ENCODE results near the gene SNTG2. TPM values are rescaled to one million over a fixed set of nuclear protein-coding genes. Genes with fewer than 3 reads are reported as not detected.

SNTG2 gene
- polyA plus RNA-seq, 3 donors: not detected

DNA sequence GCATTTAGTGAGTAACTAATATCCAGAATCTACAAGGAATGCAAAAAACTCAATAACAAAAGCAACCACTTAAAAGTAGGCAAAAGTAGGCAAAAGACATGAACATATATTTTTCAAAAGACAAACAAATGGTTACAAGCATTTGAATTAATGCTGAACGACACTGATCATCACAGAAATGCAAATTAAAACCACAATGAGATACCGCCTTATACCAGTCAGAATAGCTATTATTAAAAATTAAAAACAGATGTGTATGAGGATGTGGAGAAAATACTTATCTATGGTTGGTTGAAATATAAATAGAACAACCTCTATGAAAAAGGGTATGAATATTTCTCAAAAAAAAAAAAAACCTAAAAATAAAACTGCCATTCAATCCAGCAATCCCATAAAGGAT is 51.7 kb downstream of the SNTG2 start:
- TF ChIP-seq, protein P1, sequence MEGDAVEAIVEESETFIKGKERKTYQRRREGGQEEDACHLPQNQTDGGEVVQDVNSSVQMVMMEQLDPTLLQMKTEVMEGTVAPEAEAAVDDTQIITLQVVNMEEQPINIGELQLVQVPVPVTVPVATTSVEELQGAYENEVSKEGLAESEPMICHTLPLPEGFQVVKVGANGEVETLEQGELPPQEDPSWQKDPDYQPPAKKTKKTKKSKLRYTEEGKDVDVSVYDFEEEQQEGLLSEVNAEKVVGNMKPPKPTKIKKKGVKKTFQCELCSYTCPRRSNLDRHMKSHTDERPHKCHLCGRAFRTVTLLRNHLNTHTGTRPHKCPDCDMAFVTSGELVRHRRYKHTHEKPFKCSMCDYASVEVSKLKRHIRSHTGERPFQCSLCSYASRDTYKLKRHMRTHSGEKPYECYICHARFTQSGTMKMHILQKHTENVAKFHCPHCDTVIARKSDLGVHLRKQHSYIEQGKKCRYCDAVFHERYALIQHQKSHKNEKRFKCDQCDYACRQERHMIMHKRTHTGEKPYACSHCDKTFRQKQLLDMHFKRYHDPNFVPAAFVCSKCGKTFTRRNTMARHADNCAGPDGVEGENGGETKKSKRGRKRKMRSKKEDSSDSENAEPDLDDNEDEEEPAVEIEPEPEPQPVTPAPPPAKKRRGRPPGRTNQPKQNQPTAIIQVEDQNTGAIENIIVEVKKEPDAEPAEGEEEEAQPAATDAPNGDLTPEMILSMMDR (IDR thresholded peaks at IDR 0.05): no peak
- Histone ChIP-seq H3K4me1 (ENCODE audit: control insufficient read depth in 1 of 2, insufficient read depth in 2 of 2, low read length in 2 of 2) (no peaks in the 10 kb centered on the region), H3K9me3 (replicated peaks in 1 of 2; ENCODE audit: control insufficient read depth in 1 of 2, insufficient read depth in 1 of 2, low read length in 2 of 2) (no peaks in the 10 kb centered on the region), H3K4me2 (replicated peaks; ENCODE audit: extremely low read depth, low read length, poor library complexity, severe bottlenecking) (no peak overlapping the region), H3K36me3 (replicated peaks in 1 of 2; ENCODE audit: control insufficient read depth in 1 of 2, insufficient read depth in 2 of 2, low read length in 2 of 2) (no peaks in the 10 kb centered on the region), H3K27ac (ENCODE audit: low read depth in 1 of 2, low read length in 2 of 2) (no peak overlapping the region), H2AFZ (ENCODE audit: insufficient read depth, low read depth, low read length, poor library complexity, severe bottlenecking) (no peak overlapping the region), H3K27me3 (ENCODE audit: control insufficient read depth in 2 of 2, insufficient read depth in 2 of 2, low read length in 2 of 2) (no peaks in the 10 kb centered on the region), H4K20me1 (ENCODE audit: insufficient read depth, low read length) (no peaks in the 10 kb centered on the region), H3K79me2 (ENCODE audit: insufficient read depth, low read length) (no peaks in the 10 kb centered on the region), H3K4me3 (replicated peaks in 1 of 3; ENCODE audit: low read depth in 2 of 3, low read length in 3 of 3) (no peak overlapping the region), H3K9ac (ENCODE audit: insufficient read depth, low read length, poor library complexity, severe bottlenecking) (no peak overlapping the region)
- intact Hi-C loops (cut with micrococcal nuclease): no loop called here
- Mint-ChIP-seq H3K4me1 (no peaks in the 10 kb centered on the region), H3K27me3 (ENCODE audit: low read depth in 3 of 3) (peaks cover 0 to 6% (median 2%) of the 10 kb centered on the region in 3 donors), H3K9me3 (peaks cover 0 to 6% (median 3%) of the 10 kb centered on the region in 7 donors), H3K4me3 (no peak overlapping the region), H3K27ac (no peak overlapping the region), H3K36me3 (no peaks in the 10 kb centered on the region)
- no peak for DNase-seq
- WGBS (ENCODE audit: insufficient coverage): no CpG with 5 or more reads among the region's 2 CpGs

DNA sequence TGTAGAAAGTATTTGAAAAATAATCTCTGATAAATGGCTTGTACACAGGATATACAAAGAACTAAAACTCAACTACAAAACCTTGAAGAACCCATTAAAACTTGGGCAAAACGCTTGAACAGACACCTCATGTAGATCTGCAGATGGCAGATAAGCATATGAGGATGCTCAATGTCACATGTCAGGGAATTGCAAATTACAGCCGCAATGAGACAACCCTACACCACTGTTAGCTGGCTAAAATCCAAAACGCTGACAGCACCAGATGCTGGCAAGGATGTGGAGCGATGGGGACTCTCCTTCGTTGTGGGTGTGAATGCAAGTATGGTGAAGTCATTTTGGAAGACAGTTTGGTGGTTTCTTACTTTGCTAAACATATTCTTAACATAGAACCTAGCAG is 53.7 kb downstream of the SNTG2 start:
- Histone ChIP-seq H3K79me2 (ENCODE audit: insufficient read depth, low read length) (no peaks in the 10 kb centered on the region), H3K4me2 (replicated peaks; ENCODE audit: extremely low read depth, low read length, poor library complexity, severe bottlenecking) (no peak overlapping the region), H3K27ac (ENCODE audit: low read depth in 1 of 2, low read length in 2 of 2) (no peak overlapping the region), H3K27me3 (ENCODE audit: control insufficient read depth in 2 of 2, insufficient read depth in 2 of 2, low read length in 2 of 2) (no peaks in the 10 kb centered on the region), H3K4me3 (replicated peaks in 1 of 3; ENCODE audit: low read depth in 2 of 3, low read length in 3 of 3) (no peak overlapping the region), H2AFZ (ENCODE audit: insufficient read depth, low read depth, low read length, poor library complexity, severe bottlenecking) (no peak overlapping the region), H3K36me3 (replicated peaks in 1 of 2; ENCODE audit: control insufficient read depth in 1 of 2, insufficient read depth in 2 of 2, low read length in 2 of 2) (no peaks in the 10 kb centered on the region), H4K20me1 (ENCODE audit: insufficient read depth, low read length) (no peaks in the 10 kb centered on the region), H3K9ac (ENCODE audit: insufficient read depth, low read length, poor library complexity, severe bottlenecking) (no peak overlapping the region), H3K9me3 (replicated peaks in 1 of 2; ENCODE audit: control insufficient read depth in 1 of 2, insufficient read depth in 1 of 2, low read length in 2 of 2) (no peaks in the 10 kb centered on the region), H3K4me1 (ENCODE audit: control insufficient read depth in 1 of 2, insufficient read depth in 2 of 2, low read length in 2 of 2) (no peaks in the 10 kb centered on the region)
- Mint-ChIP-seq H3K4me1 (no peaks in the 10 kb centered on the region), H3K9me3 (peaks cover 0 to 1% (median 0%) of the 10 kb centered on the region in 7 donors), H3K27ac (no peak overlapping the region), H3K4me3 (no peak overlapping the region), H3K36me3 (no peaks in the 10 kb centered on the region), H3K27me3 (ENCODE audit: low read depth in 3 of 3) (peaks cover 0 to 9% (median 2%) of the 10 kb centered on the region in 3 donors)
- DNase-seq: no peak
- intact Hi-C loops (cut with micrococcal nuclease): no loop called here
- TF ChIP-seq, protein P1 (IDR thresholded peaks at IDR 0.05): no peak
- WGBS (ENCODE audit: insufficient coverage): no CpG with 5 or more reads among the region's 5 CpGs

Data from CD14-positive monocyte (primary cell).